ENCODE data around the gene PTPRR. TPM values are rescaled to one million over a fixed set of nuclear protein-coding genes. Genes with fewer than 3 reads are reported as not detected.

PTPRR gene
- total RNA-seq, 4 donors from 2014 or later, result 0.57 to 2.1 (median 0.84) TPM

DNA sequence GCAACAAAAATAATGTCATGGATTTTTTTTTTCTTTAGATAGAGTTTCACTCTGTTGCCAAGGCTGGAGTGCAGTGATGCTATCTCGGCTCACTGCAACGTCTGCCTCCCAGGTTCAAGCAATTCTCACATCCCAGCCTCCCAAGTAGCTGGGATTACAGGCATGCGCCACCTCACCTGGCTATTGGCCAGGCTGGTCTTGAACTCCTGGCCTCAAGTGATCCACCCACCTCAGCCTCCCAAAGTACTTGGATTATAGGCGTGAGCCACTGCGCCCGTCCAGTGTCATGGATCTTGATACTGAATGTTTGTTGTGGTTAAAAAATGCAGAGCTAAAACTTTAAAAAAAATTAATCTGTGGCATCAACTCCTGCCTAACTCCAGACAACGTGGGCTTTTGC, 175.5 kb downstream of the PTPRR start:
- intact Hi-C loops (cut with DNase I), result no loop called here
- H3K27ac ChIP-seq (replicated peaks in 1 of 4), result no peak overlapping the region
- H3K36me3 ChIP-seq, result no peaks in the 10 kb centered on the region
- TF ChIP-seq, protein P1, sequence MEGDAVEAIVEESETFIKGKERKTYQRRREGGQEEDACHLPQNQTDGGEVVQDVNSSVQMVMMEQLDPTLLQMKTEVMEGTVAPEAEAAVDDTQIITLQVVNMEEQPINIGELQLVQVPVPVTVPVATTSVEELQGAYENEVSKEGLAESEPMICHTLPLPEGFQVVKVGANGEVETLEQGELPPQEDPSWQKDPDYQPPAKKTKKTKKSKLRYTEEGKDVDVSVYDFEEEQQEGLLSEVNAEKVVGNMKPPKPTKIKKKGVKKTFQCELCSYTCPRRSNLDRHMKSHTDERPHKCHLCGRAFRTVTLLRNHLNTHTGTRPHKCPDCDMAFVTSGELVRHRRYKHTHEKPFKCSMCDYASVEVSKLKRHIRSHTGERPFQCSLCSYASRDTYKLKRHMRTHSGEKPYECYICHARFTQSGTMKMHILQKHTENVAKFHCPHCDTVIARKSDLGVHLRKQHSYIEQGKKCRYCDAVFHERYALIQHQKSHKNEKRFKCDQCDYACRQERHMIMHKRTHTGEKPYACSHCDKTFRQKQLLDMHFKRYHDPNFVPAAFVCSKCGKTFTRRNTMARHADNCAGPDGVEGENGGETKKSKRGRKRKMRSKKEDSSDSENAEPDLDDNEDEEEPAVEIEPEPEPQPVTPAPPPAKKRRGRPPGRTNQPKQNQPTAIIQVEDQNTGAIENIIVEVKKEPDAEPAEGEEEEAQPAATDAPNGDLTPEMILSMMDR (IDR thresholded peaks at IDR 0.05), result no peak
- TF ChIP-seq POLR2AphosphoS5 (IDR thresholded peaks at IDR 0.05), result no peak
- TF ChIP-seq EP300 (IDR thresholded peaks at IDR 0.05), result no peak
- TF ChIP-seq POLR2A (IDR thresholded peaks at IDR 0.05; ENCODE audit: low read depth), result no peak
- no peaks in the 10 kb centered on the region for H3K9me3 ChIP-seq
- peaks cover 0 to 8% (median 0%) of the 10 kb centered on the region in 4 donors for H3K27me3 ChIP-seq
- no peak overlapping the region for H3K4me3 ChIP-seq
- no peak for DNase-seq (ENCODE audit: extremely low spot score)
- H3K4me1 ChIP-seq, result no peaks in the 10 kb centered on the region
- 82% methylated on average over 7 of the region's 7 CpGs for WGBS

DNA sequence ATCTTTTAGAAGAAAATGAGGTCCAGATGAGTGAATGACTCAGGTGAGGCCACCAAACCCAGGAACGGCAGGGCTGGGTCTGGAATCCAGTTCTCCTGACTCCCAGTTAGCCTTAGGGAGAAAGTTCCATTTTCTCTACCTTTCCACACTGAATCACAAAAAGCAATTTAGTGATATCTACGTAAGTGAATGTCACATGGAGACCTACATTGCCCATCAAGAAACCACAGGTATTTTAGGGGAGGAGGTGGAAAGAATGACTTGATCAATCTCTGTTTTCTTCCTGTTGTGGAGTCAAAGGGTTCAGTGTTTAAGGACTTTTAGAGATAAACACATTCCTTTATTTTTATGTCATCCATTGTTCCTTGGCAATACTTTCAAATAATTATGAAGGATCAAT, 176.4 kb downstream of the PTPRR start:
- 81% methylated on average over 2 of the region's 2 CpGs for WGBS
- H3K27me3 ChIP-seq, result peaks cover 0 to 5% (median 0%) of the 10 kb centered on the region in 4 donors
- H3K4me1 ChIP-seq, result no peaks in the 10 kb centered on the region
- TF ChIP-seq POLR2AphosphoS5 (IDR thresholded peaks at IDR 0.05), result no peak
- TF ChIP-seq, protein P1 (IDR thresholded peaks at IDR 0.05), result no peak
- TF ChIP-seq POLR2A (IDR thresholded peaks at IDR 0.05; ENCODE audit: low read depth), result no peak
- no peak for TF ChIP-seq EP300 (IDR thresholded peaks at IDR 0.05)
- H3K36me3 ChIP-seq, result no peaks in the 10 kb centered on the region
- no peak for DNase-seq (ENCODE audit: extremely low spot score)
- H3K4me3 ChIP-seq, result no peak overlapping the region
- intact Hi-C loops (cut with DNase I), result no loop called here
- no peaks in the 10 kb centered on the region for H3K9me3 ChIP-seq
- H3K27ac ChIP-seq (replicated peaks in 1 of 4), result no peak overlapping the region

DNA sequence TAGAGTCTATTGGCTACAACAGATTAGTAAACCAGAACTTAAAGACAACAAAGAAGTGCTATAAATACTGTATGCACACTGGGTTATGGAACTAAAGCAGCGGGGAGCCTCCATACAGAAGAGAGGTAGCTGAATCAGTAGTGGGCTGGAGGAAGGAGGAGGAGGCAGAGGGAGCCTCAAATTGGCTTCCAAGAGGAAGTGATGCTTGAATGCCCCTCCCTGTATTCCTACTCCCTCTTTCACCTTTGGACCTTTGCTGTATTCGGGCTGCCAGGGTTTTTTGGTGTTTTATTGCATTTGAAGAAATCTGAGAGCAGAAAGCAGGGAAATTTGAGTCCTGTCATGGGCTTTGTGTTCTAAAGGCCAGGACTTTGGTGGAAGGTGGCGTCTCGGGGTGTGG, 179.3 kb downstream of the PTPRR start:
- WGBS, result 80% methylated on average over 4 of the region's 4 CpGs
- Histone ChIP-seq H3K4me1 (no peaks in the 10 kb centered on the region), H3K4me3 (no peak overlapping the region), H3K36me3 (no peaks in the 10 kb centered on the region), H3K27ac (replicated peaks in 1 of 4) (no peak overlapping the region), H3K27me3 (peaks cover 0 to 8% (median 0%) of the 10 kb centered on the region in 4 donors), H3K9me3 (no peaks in the 10 kb centered on the region)
- no peak for DNase-seq (ENCODE audit: extremely low spot score)
- TF ChIP-seq POLR2A (IDR thresholded peaks at IDR 0.05; ENCODE audit: low read depth) (no peak), POLR2AphosphoS5 (IDR thresholded peaks at IDR 0.05) (no peak), EP300 (IDR thresholded peaks at IDR 0.05) (no peak)
- TF ChIP-seq, protein P1 (IDR thresholded peaks at IDR 0.05), result no peak
- intact Hi-C loops (cut with DNase I), result no loop called here

DNA sequence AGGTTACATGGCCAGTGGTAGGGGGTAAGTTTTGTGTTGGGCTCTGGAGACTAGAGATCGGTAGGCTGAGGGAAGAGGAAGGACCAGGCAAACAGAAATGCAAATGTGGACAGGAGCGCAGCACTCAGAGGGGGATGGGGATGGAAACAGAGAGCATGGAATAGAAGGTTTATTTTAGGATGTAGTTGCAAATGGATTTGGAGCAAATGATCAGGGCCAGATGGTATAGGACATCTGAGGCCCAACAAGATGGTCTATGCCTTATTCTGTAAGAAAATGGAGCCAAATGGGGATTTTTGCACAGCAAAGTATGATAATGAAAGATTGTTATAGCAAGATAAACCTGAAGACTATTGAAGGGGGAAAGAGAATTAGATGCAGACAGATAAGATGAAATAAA, 180.8 kb downstream of the PTPRR start:
- Histone ChIP-seq H3K9me3 (no peaks in the 10 kb centered on the region), H3K27me3 (peaks cover 0 to 8% (median 0%) of the 10 kb centered on the region in 4 donors), H3K4me3 (no peak overlapping the region), H3K36me3 (no peaks in the 10 kb centered on the region), H3K27ac (replicated peaks in 1 of 4) (no peak overlapping the region), H3K4me1 (no peaks in the 10 kb centered on the region)
- DNase-seq (ENCODE audit: extremely low spot score), result no peak
- intact Hi-C loops (cut with DNase I), result no loop called here
- WGBS, result 88% methylated on average over 2 of the region's 2 CpGs
- TF ChIP-seq POLR2A (IDR thresholded peaks at IDR 0.05; ENCODE audit: low read depth), result no peak
- TF ChIP-seq, protein P1 (IDR thresholded peaks at IDR 0.05), result no peak
- no peak for TF ChIP-seq EP300 (IDR thresholded peaks at IDR 0.05)
- TF ChIP-seq POLR2AphosphoS5 (IDR thresholded peaks at IDR 0.05), result no peak

All from esophagus muscularis mucosa (tissue), 4 donors.